Measurements from ENCODE around the gene DNM1. TPM values are rescaled to one million over a fixed set of nuclear protein-coding genes. Genes with fewer than 3 reads are reported as not detected.
A peak's percentile ranks its signal among the peaks of the same experiment; 100 is the strongest.
"Not testable (repeated sequence)": the region's sequence is repeated elsewhere in the genome, so short reads cannot be mapped to it uniquely, and the experiment has no call there.

The DNM1 gene
- total RNA-seq, 1 donor from 2014 or later, result 34.1 TPM

DNA sequence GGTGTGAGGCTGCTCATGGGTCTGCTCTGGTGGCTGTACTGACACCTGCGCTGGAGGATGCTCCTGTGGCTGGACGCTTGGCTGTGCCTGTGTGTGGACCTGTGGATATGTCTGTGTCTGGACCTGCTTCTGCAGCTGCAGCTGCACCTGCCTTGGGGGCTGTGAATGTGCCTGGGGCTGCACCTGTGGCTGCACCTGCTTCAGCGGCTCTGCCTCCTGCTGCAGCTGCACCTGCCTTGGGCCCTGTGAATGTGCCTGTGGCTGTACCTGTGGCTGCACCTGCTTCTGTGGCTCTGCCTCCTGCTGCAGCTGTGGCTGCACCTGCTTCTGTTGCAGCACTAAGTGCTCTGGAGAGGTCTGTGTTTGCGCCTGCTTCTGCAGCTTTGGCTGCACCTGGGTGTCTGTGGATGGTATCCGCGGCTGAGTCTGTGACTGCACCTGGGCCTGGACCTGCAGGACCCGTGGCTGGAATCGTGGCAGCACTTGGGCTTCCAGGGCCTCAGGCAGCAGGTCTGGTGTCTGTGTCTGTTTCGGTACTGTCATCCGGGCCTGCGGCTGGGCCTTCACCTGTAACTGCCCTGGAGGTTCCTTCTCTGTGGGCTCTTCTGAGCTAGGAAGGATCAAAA, 24.3 kb upstream of the DNM1 start:
- Mint-ChIP-seq H3K27ac (no peak overlapping the region), H3K27me3 (no peaks in the 10 kb centered on the region), H3K4me1 (ENCODE audit: low read depth) (no peaks in the 10 kb centered on the region), H3K4me3 (ENCODE audit: low read depth) (no peak overlapping the region), H3K9me3 (ENCODE audit: low read depth) (no peaks in the 10 kb centered on the region), H3K36me3 (ENCODE audit: insufficient read depth) (peaks cover 39% of the 10 kb centered on the region)
- no peak for TF ChIP-seq CTCF (IDR thresholded peaks at IDR 0.05; ENCODE audit: unreplicated experiment)
- no peak for DNase-seq (ENCODE audit: low spot score, unreplicated experiment)

- Mint-ChIP-seq H3K9me3 (ENCODE audit: low read depth) (no peaks in the 10 kb centered on the region), H3K4me3 (ENCODE audit: low read depth) (no peak overlapping the region), H3K4me1 (ENCODE audit: low read depth) (no peaks in the 10 kb centered on the region), H3K36me3 (ENCODE audit: insufficient read depth) (peaks cover 39% of the 10 kb centered on the region), H3K27me3 (no peaks in the 10 kb centered on the region), H3K27ac (no peak overlapping the region)
- no peak for TF ChIP-seq CTCF (IDR thresholded peaks at IDR 0.05; ENCODE audit: unreplicated experiment)
- DNase-seq (ENCODE audit: low spot score, unreplicated experiment), result no peak
These were observed 23.2 kb upstream of the DNM1 start for GRCh38 chr9:128180001-128180400.

DNA sequence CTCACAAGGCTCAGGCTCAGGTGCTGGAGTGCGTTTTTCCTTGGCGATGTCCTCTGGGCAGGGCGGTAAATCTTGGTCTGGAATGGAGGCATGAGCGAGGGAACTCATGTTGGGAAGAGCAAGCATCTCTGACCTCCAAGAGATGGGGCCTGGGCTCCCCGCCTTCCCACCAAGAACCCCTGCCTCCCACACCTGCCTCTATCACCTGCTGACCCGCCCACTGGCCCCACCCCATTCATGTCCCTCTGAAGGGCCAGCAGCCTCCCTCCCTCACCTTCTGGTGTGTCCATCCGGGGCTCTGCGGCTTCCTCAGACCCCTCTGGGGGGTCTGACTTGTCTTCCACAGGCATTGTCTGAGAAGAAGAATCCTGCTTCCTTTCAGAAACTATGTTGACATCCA, 22.7 kb upstream of the DNM1 start:
- Mint-ChIP-seq H3K4me1 (ENCODE audit: low read depth) (no peaks in the 10 kb centered on the region), H3K4me3 (ENCODE audit: low read depth) (no peak overlapping the region), H3K27me3 (no peaks in the 10 kb centered on the region), H3K27ac (no peak overlapping the region), H3K36me3 (ENCODE audit: insufficient read depth) (peaks cover 35% of the 10 kb centered on the region), H3K9me3 (ENCODE audit: low read depth) (no peaks in the 10 kb centered on the region)
- no peak for DNase-seq (ENCODE audit: low spot score, unreplicated experiment)
- TF ChIP-seq CTCF (IDR thresholded peaks at IDR 0.05; ENCODE audit: unreplicated experiment), result no peak

DNA sequence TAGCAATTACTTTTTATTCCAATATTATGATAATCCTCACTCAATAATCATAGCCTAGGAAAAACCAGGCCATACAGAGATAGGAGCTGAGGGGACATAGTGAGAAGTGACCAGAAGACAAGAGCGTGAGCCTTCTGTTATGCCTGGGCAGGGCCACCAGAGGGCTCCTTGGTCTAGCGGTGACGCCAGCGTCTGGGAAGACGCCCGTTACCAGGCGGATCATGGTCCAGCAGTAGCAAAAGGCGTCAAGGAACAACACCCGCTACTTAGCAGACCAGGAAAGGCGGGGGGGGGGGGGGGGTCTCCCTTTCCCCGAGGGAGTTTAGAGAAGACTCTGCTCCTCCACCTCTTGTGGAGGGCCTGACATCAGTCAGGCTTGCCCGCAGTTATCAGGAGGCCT, 21.7 kb upstream of the DNM1 start:
- H3K27me3 Mint-ChIP-seq; H3K4me1 Mint-ChIP-seq (ENCODE audit: low read depth); H3K9me3 Mint-ChIP-seq (ENCODE audit: low read depth); H3K4me3 Mint-ChIP-seq (ENCODE audit: low read depth); DNase-seq (ENCODE audit: low spot score, unreplicated experiment); H3K27ac Mint-ChIP-seq: not testable (repeated sequence)
- H3K36me3 Mint-ChIP-seq (ENCODE audit: insufficient read depth), result peaks cover 38% of the 10 kb centered on the region
- TF ChIP-seq CTCF (IDR thresholded peaks at IDR 0.05; ENCODE audit: unreplicated experiment), result peak; percentile 54

DNA sequence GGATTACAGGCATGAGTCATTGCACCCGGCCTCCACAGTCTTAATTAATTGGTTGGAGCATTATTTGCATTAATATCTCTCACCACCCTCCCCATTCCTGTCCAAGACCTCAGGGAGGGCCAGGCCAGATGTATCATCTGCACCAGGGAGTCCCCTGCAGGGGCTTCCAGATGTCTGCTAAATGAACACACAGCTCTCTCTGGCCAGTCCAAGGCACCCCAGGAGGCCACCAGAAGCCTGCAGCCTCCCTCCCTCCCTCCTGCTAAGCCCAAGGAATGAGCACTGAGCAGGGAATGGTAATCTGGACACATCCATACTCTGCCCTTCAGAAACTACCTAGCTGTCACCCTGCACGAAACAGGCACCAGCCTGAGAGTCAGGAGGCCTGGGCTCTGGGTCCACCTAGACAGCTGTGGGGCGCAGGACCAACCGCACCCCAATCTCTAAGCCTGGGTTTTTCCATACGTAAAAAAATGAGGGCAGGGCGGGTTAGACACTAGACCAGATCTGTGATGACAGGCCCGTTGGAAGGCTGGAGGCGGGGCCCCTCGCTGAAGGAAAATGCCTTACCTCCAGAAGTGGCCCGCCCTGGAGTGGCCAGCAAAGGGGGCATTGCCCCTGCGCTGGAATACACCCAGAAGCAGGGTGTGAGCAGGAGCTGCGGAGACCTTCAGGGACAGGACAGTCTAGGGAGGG, 20.1 kb upstream of the DNM1 start:
- Mint-ChIP-seq H3K27ac (no peak overlapping the region), H3K27me3 (no peaks in the 10 kb centered on the region), H3K4me1 (ENCODE audit: low read depth) (no peaks in the 10 kb centered on the region), H3K9me3 (ENCODE audit: low read depth) (no peaks in the 10 kb centered on the region), H3K36me3 (ENCODE audit: insufficient read depth) (peaks cover 42% of the 10 kb centered on the region), H3K4me3 (ENCODE audit: low read depth) (no peak overlapping the region)
- TF ChIP-seq CTCF (IDR thresholded peaks at IDR 0.05; ENCODE audit: unreplicated experiment), result no peak
- no peak for DNase-seq (ENCODE audit: low spot score, unreplicated experiment)

Measured in progenitor cell of endocrine pancreas (in vitro differentiated cells).